ENCODE results near the gene C1orf198.

DNA sequence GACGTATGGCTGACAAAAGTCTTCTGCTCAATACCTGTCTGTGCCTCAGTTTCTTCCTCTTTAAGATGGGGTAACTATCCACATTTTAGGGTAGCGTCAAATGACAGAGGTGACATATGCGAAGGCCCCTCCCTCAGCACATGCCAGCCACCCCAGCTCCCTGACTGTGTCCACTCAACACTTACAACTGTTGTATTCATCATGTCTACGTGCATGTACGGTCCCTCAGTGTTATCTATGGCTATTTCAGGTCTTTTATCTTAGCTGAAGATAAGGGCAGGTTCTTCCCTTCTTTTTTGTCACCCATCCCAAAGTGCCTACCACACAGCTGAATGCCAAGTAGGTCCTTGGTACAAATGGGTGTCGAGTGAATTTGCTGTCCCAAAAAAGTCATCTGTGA, 8.3 kb upstream of the C1orf198 start:
- TF ChIP-seq CTCF (IDR thresholded peaks at IDR 0.05) (no peak), POLR2A (IDR thresholded peaks at IDR 0.05) (no peak)

All from thyroid gland (tissue), 4 donors.